Duodenal mucosa (tissue), 2 donors: ENCODE data around the gene MAD1L1.

Source experiments
- H3K27ac ChIP-seq: one replicate; pipeline ENCODE4 v1.7.0; 2013; ENCODE audit warnings: low read depth, low read length
- H3K27me3 ChIP-seq, 2 donors: one replicate each; pipeline ENCODE4 v1.7.0; 2013; ENCODE audit warnings: low read length in 2 of 2, control low read depth in 1 of 2; ENCODE audit not compliant: insufficient read depth in 2 of 2, control insufficient read depth in 1 of 2
- H3K36me3 ChIP-seq, 2 donors: one replicate each; pipeline ENCODE4 v1.7.0; 2013; ENCODE audit warnings: low read length in 2 of 2, control low read depth in 1 of 2; ENCODE audit not compliant: insufficient read depth in 2 of 2, control insufficient read depth in 1 of 2
- H3K4me1 ChIP-seq, 2 donors: one replicate each; pipeline ENCODE4 v1.7.0; 2013; ENCODE audit warnings: low read length in 2 of 2, control low read depth in 1 of 2; ENCODE audit not compliant: insufficient read depth in 2 of 2, control insufficient read depth in 1 of 2
- H3K4me3 ChIP-seq, 2 donors: one replicate each; pipeline ENCODE4 v1.7.0; 2013; ENCODE audit warnings: low read length in 2 of 2, low read depth in 1 of 2
- H3K9ac ChIP-seq, 2 donors: one replicate each; pipeline ENCODE4 v1.7.0; 2013; ENCODE audit warnings: low read length in 2 of 2, low read depth in 1 of 2
- H3K9me3 ChIP-seq, 2 donors: one replicate each; pipeline ENCODE4 v1.7.0; 2013; ENCODE audit warnings: low read length in 2 of 2, control low read depth in 1 of 2; ENCODE audit not compliant: control insufficient read depth in 1 of 2

The MAD1L1 gene

DNA sequence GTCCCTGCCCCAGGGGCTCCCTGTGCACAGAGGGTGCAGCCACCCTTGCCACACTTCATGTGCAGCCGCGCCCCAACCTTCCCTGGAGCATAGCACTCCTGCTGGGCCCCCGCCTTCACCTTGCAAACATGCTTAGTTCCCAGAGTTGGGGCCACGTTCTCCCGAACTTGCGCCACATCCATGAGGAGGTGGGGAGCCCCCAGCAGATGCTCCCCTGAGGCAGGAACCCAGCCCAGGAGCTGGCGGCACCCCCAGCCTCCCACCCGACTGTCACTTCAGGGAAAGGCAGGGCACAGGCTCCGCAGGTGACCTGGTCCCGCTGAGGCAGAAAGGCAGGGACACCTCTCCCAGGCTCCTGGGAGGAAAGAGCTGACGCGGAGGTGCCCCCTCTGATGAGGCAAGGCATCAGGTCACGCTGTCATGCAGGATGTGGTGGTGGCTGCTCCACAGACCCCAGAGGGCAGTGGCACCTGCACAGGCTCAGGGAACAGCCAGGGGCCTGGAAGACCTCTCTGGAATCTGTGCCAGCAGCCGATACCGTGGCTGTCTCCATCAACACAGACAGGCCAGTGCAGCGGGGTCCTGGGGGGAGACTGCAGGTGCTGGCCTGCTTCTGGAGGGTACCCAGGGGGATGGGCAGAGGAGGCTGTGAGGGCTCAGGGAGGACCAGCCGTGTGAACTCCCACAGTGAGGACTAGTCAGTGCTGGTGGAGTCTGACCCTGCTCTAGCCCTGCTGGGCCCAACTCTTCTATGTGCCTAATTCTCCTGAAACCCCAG lies 221.3 kb downstream of the MAD1L1 start:
- Histone ChIP-seq H3K4me1 (no peaks in the 10 kb centered on the region), H3K4me3 (no peak overlapping the region), H3K27ac (no peak overlapping the region), H3K36me3 (peaks cover 0 to 12% of the 10 kb centered on the region in 2 donors), H3K9ac (no peak overlapping the region), H3K27me3 (no peaks in the 10 kb centered on the region), H3K9me3 (no peaks in the 10 kb centered on the region)

DNA sequence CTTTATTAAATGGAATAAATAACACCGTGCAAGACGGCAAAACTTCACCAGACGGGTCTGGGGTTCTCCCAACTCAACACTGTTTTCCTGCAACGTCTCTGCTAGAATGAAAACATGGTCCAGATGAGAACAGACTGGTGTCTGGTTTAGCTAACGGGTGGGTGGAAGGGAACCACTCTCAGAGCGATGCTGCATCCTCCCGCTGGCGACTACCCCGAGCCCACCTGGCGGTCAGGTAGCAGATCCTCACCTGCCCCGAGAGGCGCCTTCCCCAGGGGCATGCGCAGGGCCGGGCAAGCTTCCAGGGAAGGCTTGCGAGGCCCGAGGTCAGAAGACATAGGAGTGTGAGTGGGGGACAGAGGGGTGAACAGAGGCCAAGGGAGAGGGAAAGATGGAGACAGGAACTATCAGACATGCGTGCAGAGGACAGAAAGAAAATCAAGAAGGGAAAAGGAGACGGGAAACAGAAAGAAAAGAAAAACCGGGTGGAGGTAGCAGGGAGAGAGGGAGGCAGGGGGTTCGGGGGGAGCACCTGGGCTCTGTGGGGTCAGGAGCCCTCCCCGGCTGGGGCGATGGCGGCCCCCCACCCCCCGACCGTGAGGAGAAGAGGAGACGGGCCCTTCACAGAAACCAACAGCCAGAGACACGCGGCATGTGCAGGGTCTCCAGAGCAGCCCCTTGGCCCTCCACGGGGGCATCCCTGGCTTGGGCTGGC lies 222.0 kb downstream of the MAD1L1 start:
- H3K36me3 ChIP-seq: peaks cover 0 to 12% of the 10 kb centered on the region in 2 donors
- no peaks in the 10 kb centered on the region for H3K4me1 ChIP-seq
- H3K27me3 ChIP-seq: no peaks in the 10 kb centered on the region
- H3K27ac ChIP-seq: no peak overlapping the region
- H3K4me3 ChIP-seq: no peak overlapping the region
- H3K9me3 ChIP-seq: no peaks in the 10 kb centered on the region
- H3K9ac ChIP-seq: no peak overlapping the region

DNA sequence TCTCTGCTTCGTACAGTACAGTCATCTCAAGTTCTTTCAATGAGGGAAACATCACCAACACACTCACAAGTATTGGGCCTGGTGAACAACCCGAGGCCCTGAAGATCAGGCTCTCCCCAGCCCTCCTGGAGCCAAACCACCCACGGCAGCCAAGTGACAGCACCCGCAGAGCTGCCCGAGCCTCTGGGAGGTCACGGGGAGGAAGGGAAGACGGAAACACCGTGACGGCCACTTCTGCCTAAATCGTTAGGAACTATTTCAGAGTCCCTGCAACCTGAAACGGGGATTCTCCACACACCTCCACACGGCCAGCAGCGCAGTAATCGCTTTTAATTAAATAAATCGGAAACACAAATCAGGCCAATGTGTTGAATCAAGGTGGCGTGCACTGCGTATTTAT lies 222.6 kb downstream of the MAD1L1 start:
- no peaks in the 10 kb centered on the region for H3K4me1 ChIP-seq
- H3K9me3 ChIP-seq: no peaks in the 10 kb centered on the region
- H3K27me3 ChIP-seq: no peaks in the 10 kb centered on the region
- H3K4me3 ChIP-seq: no peak overlapping the region
- H3K27ac ChIP-seq: no peak overlapping the region
- peaks cover 0 to 12% of the 10 kb centered on the region in 2 donors for H3K36me3 ChIP-seq
- H3K9ac ChIP-seq: no peak overlapping the region

DNA sequence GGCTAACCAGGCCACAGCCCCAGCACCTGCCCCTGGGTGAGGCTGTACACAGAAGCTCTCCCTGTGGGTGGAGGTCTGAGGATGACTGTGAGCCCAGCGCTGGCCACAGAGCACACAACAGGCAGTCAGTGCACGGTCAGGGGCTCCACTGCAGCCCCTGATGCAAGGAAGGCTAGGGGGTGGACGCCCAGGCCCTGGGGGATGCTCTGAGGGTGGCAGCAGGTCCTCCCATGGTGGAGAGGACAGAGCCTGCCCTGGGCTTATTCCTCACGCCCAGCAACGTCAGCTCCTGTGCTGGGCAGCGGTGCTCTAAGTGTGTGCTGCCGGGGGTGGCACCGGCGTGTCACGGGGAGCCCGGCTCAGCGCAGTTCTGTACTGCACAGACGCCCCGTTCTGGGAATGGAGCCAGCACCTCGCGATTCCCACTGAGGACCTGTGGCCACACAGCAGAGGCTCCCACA lies 223.2 kb downstream of the MAD1L1 start:
- Histone ChIP-seq H3K27me3 (no peaks in the 10 kb centered on the region), H3K9me3 (no peaks in the 10 kb centered on the region), H3K27ac (no peak overlapping the region), H3K9ac (no peak overlapping the region), H3K36me3 (peaks cover 0 to 12% of the 10 kb centered on the region in 2 donors), H3K4me3 (no peak overlapping the region), H3K4me1 (no peaks in the 10 kb centered on the region)

GRCh38 chr7:2008936-2009540 lies 223.7 kb downstream of the MAD1L1 start:
- Histone ChIP-seq H3K27me3 (no peaks in the 10 kb centered on the region), H3K36me3 (peaks cover 0 to 10% of the 10 kb centered on the region in 2 donors), H3K9ac (no peak overlapping the region), H3K27ac (no peak overlapping the region), H3K9me3 (no peaks in the 10 kb centered on the region), H3K4me1 (no peaks in the 10 kb centered on the region), H3K4me3 (no peak overlapping the region)

DNA sequence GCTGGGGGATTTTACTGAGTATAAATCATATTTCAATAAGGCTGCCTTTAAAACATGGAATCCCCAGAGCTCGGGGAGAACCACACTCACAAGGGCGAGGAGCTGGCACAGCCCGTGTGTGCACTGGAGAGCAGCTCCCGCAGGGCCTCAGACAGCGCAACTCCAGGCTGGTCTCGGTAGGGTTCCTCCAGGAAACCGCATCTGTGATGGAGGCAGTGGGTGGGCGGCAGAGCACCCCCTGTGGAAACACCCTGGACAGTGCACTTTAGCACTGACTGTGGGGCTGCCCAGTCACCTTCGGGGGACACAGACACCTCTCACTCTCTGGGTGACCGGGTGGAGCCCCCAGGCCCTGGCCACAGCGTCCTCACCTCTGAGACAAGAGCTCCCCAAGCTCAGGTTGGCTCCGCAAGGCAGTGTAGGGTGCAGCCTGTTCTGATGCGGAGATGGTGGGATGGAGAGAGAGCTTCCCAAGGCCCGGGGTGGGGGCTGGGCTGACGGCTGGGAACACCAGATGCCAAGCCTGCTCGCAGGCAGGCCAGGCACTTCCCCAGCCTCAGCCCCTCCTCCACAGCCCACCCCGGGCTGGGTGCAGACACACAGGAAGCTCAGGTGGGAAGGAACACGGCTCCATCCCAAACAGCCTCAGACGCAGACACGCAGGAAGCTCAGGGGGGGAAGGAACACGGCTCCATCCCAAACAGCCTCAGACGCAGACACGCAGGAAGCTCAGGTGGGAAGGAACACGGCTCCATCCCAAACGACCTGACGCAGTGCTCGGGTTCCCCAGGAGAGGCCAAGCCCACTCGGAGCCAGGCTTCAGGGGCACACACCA lies 224.4 kb downstream of the MAD1L1 start:
- H3K9me3 ChIP-seq: no peaks in the 10 kb centered on the region
- H3K36me3 ChIP-seq: peaks cover 0 to 5% of the 10 kb centered on the region in 2 donors
- H3K4me1 ChIP-seq: no peaks in the 10 kb centered on the region
- H3K27me3 ChIP-seq: no peaks in the 10 kb centered on the region
- no peak overlapping the region for H3K27ac ChIP-seq
- no peak overlapping the region for H3K4me3 ChIP-seq
- no peak overlapping the region for H3K9ac ChIP-seq

GRCh38 chr7:2007551-2007950 lies 225.2 kb downstream of the MAD1L1 start:
- no peak overlapping the region for H3K27ac ChIP-seq
- H3K9ac ChIP-seq: no peak overlapping the region
- no peaks in the 10 kb centered on the region for H3K9me3 ChIP-seq
- no peaks in the 10 kb centered on the region for H3K4me1 ChIP-seq
- peaks cover 0 to 5% of the 10 kb centered on the region in 2 donors for H3K36me3 ChIP-seq
- no peaks in the 10 kb centered on the region for H3K27me3 ChIP-seq
- no peak overlapping the region for H3K4me3 ChIP-seq

GRCh38 chr7:2006921-2007381 lies 225.8 kb downstream of the MAD1L1 start:
- Histone ChIP-seq H3K4me1 (no peaks in the 10 kb centered on the region), H3K4me3 (no peak overlapping the region), H3K9ac (no peak overlapping the region), H3K27ac (no peak overlapping the region), H3K27me3 (no peaks in the 10 kb centered on the region), H3K9me3 (no peaks in the 10 kb centered on the region), H3K36me3 (no peaks in the 10 kb centered on the region)

DNA sequence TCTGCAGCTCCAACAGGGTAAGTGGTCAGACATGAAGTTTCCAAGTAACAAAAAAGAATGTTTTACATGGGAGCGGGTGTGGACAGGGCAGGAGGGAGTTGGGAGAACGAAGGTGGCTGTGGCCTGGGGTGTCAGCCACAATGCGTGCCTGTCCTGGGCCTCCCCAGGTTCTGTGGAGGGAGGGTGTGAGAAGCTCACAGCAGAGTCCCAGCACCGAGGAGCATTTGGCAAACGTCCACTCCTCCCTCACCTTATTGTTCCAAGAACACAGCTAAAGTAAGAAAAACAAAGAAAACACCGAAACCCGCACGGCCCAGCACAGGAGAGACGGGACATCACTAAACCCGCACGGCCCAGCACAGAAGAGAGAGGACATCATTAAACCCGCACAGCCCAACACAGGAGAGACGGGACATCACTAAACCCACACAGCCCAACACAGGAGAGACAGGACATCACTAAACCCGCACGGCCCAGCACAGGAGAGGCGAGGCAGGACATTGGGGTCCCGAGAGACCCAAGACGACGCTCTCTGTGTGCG lies 226.4 kb downstream of the MAD1L1 start:
- Histone ChIP-seq H3K9me3 (no peaks in the 10 kb centered on the region), H3K9ac (no peak overlapping the region), H3K4me1 (no peaks in the 10 kb centered on the region), H3K27ac (no peak overlapping the region), H3K4me3 (no peak overlapping the region), H3K27me3 (no peaks in the 10 kb centered on the region), H3K36me3 (no peaks in the 10 kb centered on the region)
